HL-60 (cell line): ENCODE results near the gene KLK8.

ENCODE experiments used
- DNase-seq, 2 experiments: peaks; one replicate each; pipeline ENCODE4 v3.0.0-alpha.2; 2010 to 2020; ENCODE audit warnings: low read depth in 1 of 2, low spot score in 1 of 2
- H3K27ac ChIP-seq: fragments of 250-450 bp; sonication (Bioruptor Pico); replicated peaks from 2 replicates; pipeline ENCODE4 v1.5.1; 2020; ENCODE audit warnings: mild to moderate bottlenecking, moderate library complexity
- H3K27me3 ChIP-seq: fragments of 250-450 bp; sonication (Bioruptor Pico); 2 replicates; pipeline ENCODE4 v1.5.1; 2021; ENCODE audit warnings: mild to moderate bottlenecking, moderate library complexity; ENCODE audit not compliant: insufficient read depth, poor library complexity, severe bottlenecking
- H3K4me3 ChIP-seq: replicated peaks from 2 replicates; pipeline ENCODE4 v1.5.1; 2011; ENCODE audit warnings: mild to moderate bottlenecking, control low read depth, low read length; ENCODE audit not compliant: insufficient read depth
- CTCF ChIP-seq: IDR thresholded peaks from one replicate; pipeline ENCODE4 v1.5.1; 2011; ENCODE audit warnings: low read length, control low read depth, inconsistent platforms; ENCODE audit not compliant: insufficient read depth
- GABPA ChIP-seq: IDR thresholded peaks from 2 replicates; pipeline ENCODE4 v1.6.1; 2012; ENCODE audit warnings: low read depth
- POLR2AphosphoS5 ChIP-seq: IDR thresholded peaks from 2 replicates; pipeline ENCODE4 v1.6.1; 2012; ENCODE audit warnings: low read depth
- REST ChIP-seq: IDR thresholded peaks from 2 replicates; pipeline ENCODE4 v1.6.1; 2012; ENCODE audit warnings: low read depth; ENCODE audit not compliant: insufficient replicate concordance
- SPI1 ChIP-seq: IDR thresholded peaks from 2 replicates; pipeline ENCODE4 v1.6.1; 2012; ENCODE audit warnings: low read depth, mild to moderate bottlenecking, borderline replicate concordance

The KLK8 gene

GRCh38 chr19:51010066-51010795, 8.8 kb upstream of the KLK8 start:
- no peak for TF ChIP-seq REST
- no peak for TF ChIP-seq POLR2AphosphoS5
- H3K27ac ChIP-seq = no peak overlapping the region
- no peak for DNase-seq
- no peak overlapping the region for H3K4me3 ChIP-seq
- no peaks in the 10 kb centered on the region for H3K27me3 ChIP-seq

- no peak overlapping the region for H3K4me3 ChIP-seq
- TF ChIP-seq GABPA (no peak), REST (no peak), CTCF (no peak), SPI1 (no peak), POLR2AphosphoS5 (no peak)
- no peak for DNase-seq
- no peak overlapping the region for H3K27ac ChIP-seq
- no peaks in the 10 kb centered on the region for H3K27me3 ChIP-seq
Observed at GRCh38 chr19:51009061-51009891, 7.9 kb upstream of the KLK8 start.

GRCh38 chr19:51007488-51007887, 6.1 kb upstream of the KLK8 start:
- TF ChIP-seq GABPA (no peak), SPI1 (no peak), POLR2AphosphoS5 (no peak), CTCF (no peak), REST (no peak)
- peaks cover 1% of the 10 kb centered on the region for H3K27me3 ChIP-seq
- DNase-seq = no peak
- no peak overlapping the region for H3K27ac ChIP-seq
- H3K4me3 ChIP-seq = no peak overlapping the region
